Keratinocyte (primary cell): ENCODE measurements around the gene RFTN1. TPM values are rescaled to one million over a fixed set of nuclear protein-coding genes. Genes with fewer than 3 reads are reported as not detected.

Experiments
- DNase-seq: peaks from one replicate; pipeline ENCODE4 v3.0.0-alpha.2; 2011; ENCODE audit warnings: low read depth, missing footprints, low spot score
- FAIRE-seq: peaks from 2 replicates; lab custom pipeline; 2011; peaks lifted over from hg19 to GRCh38; lab: Jason Lieb, UNC
- H2AFZ ChIP-seq: 2 replicates; pipeline ENCODE4 v1.6.0; 2012; ENCODE audit warnings: low read length, control low read depth, inconsistent platforms; ENCODE audit not compliant: control insufficient read depth
- H3K27ac ChIP-seq: 2 replicates; pipeline ENCODE4 v1.5.1; 2011; ENCODE audit warnings: low read length; ENCODE audit not compliant: control insufficient read depth, insufficient read depth
- H3K27me3 ChIP-seq: 3 replicates; pipeline ENCODE4 v1.6.0; 2011; ENCODE audit warnings: low read length; ENCODE audit not compliant: control insufficient read depth, insufficient read depth; ENCODE audit errors: extremely low read depth
- H3K36me3 ChIP-seq, 2 experiments: 2 replicates in 1 of 2; 3 replicates in 1 of 2; pipeline ENCODE4 v1.5.1; 2011; ENCODE audit warnings: low read length in 2 of 2, mild to moderate bottlenecking in 1 of 2; ENCODE audit not compliant: control insufficient read depth in 2 of 2, insufficient read depth in 2 of 2; ENCODE audit errors: extremely low read depth in 1 of 2
- H3K4me1 ChIP-seq: 3 replicates; pipeline ENCODE4 v1.5.1; 2011; ENCODE audit warnings: low read length; ENCODE audit not compliant: control insufficient read depth, insufficient read depth; ENCODE audit errors: extremely low read depth
- H3K4me2 ChIP-seq: 3 replicates; pipeline ENCODE4 v1.6.0; 2011; ENCODE audit warnings: low read depth, low read length; ENCODE audit not compliant: control insufficient read depth, insufficient read depth; ENCODE audit errors: extremely low read depth
- H3K4me3 ChIP-seq, 3 experiments: fragments of 200-600 bp in 1 of 3; sonication (generic) in 1 of 3; 2 replicates in 2 of 3; 3 replicates in 1 of 3; pipeline ENCODE4 v1.5.1; 2011 to 2016; ENCODE audit warnings: low read length in 3 of 3, mild to moderate bottlenecking in 3 of 3, control low read depth in 2 of 3, inconsistent platforms in 1 of 3, low read depth in 1 of 3, mixed read lengths in 1 of 3, mixed run types in 1 of 3, moderate library complexity in 1 of 3; ENCODE audit not compliant: control insufficient read depth in 2 of 3, insufficient read depth in 2 of 3; ENCODE audit errors: extremely low read depth in 1 of 3
- H3K79me2 ChIP-seq: 2 replicates; pipeline ENCODE4 v1.6.0; 2012; ENCODE audit warnings: low read length; ENCODE audit not compliant: control insufficient read depth, insufficient read depth
- H3K9ac ChIP-seq: 3 replicates; pipeline ENCODE4 v1.6.0; 2011; ENCODE audit warnings: low read length; ENCODE audit not compliant: control insufficient read depth, insufficient read depth; ENCODE audit errors: extremely low read depth
- H3K9me1 ChIP-seq: 3 replicates; pipeline ENCODE4 v1.6.0; 2011; ENCODE audit warnings: low read length; ENCODE audit not compliant: control insufficient read depth, insufficient read depth; ENCODE audit errors: extremely low read depth
- H3K9me3 ChIP-seq: 2 replicates; pipeline ENCODE4 v1.5.1; 2012; ENCODE audit warnings: low read depth, low read length; ENCODE audit not compliant: control insufficient read depth
- H4K20me1 ChIP-seq: 3 replicates; pipeline ENCODE4 v1.6.0; 2011; ENCODE audit warnings: low read length; ENCODE audit not compliant: control insufficient read depth, insufficient read depth; ENCODE audit errors: extremely low read depth
- EZH2 ChIP-seq: IDR thresholded peaks from one replicate; pipeline ENCODE4 v1.6.1; 2012; ENCODE audit warnings: inconsistent platforms, mild to moderate bottlenecking, low read length, moderate library complexity
- dilution Hi-C: fragments of 300-500 bp; cut with MboI; formaldehyde crosslinking; loops from one replicate; pipeline ENCODE4 v1.7.0; 2020; ENCODE audit warnings: low sequenced_read_pairs; ENCODE audit not compliant: extremely low pct_ligation_motif_present
- polyA plus RNA-seq, 5 experiments: library from polyadenylated mRNA; depleted of rRNA in 3 of 5; stranded (reverse) in 3 of 5; stranded (forward) in 1 of 5; unstranded in 1 of 5; fragments of >200 nt; gene quantifications; 1 replicate in 1 of 5; 2 replicates in 3 of 5; 3 replicates in 1 of 5; pipeline versions ENCODE4 v1.2.1 to v1.2.3, GENCODE V29; 2011 to 2012; ENCODE audit warnings: missing spikeins in 2 of 5, low read depth in 1 of 5, low replicate concordance in 1 of 5
- TF ChIP-seq, protein P1 (sequence below), 3 experiments: IDR thresholded peaks in 1 of 3; conservative IDR thresholded peaks in 1 of 3; optimal IDR thresholded peaks in 1 of 3; 2 replicates in 2 of 3; 3 replicates in 1 of 3; pipeline versions ENCODE3 to v1.5.1; 2011; ENCODE audit warnings: low read length in 3 of 3, mild to moderate bottlenecking in 3 of 3, moderate library complexity in 2 of 3, control low read depth in 1 of 3, inconsistent platforms in 1 of 3; ENCODE audit not compliant: insufficient read depth in 2 of 3; ENCODE audit errors: extremely low read depth in 1 of 3

The RFTN1 gene
- polyA plus RNA-seq, 1 donor (not counting 4 experiments of a cell fraction or from before 2014, with no cell fraction given) = 18.0 TPM

DNA sequence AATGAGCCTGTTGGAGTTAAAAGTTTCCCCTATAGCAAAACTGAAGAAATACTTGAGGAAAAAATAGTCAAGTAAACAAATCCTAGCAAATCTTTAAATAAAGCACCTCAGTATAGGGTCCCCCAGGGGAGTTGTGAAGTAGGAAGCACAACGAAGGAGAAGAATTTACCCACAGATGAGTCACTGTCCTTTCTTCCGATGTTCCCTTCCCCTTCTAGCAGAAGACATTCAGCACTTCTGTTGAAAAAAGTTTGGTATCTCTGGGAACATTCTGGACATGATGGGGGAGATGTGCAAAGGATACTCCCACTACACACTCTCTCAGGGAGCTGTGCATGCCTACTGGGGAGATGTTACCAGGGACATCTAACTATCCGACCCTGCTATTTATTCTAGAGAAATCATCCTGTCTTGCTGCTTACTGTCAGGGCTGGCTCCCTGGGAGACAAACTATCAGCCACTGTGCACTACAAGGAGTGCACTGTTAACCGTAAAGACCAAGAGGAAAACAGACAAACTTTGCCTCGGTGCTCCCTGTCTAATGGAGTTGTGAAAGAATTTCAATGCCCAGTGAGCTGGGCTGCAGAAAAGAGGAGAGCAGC lies 93.8 kb downstream of the RFTN1 start:
- Histone ChIP-seq H3K79me2 (no peaks in the 10 kb centered on the region), H3K4me1 (peaks cover 10% of the 10 kb centered on the region), H3K27ac (no peak overlapping the region), H3K9me1 (no peaks in the 10 kb centered on the region), H4K20me1 (no peaks in the 10 kb centered on the region), H3K9me3 (no peaks in the 10 kb centered on the region), H3K27me3 (no peaks in the 10 kb centered on the region), H2AFZ (no peak overlapping the region), H3K9ac (no peak overlapping the region), H3K4me2 (no peak overlapping the region), H3K36me3 (no peaks in the 10 kb centered on the region), H3K4me3 (no peak overlapping the region)
- DNase-seq (no peak), FAIRE-seq (peak; percentile 41)
- TF ChIP-seq, protein P1, sequence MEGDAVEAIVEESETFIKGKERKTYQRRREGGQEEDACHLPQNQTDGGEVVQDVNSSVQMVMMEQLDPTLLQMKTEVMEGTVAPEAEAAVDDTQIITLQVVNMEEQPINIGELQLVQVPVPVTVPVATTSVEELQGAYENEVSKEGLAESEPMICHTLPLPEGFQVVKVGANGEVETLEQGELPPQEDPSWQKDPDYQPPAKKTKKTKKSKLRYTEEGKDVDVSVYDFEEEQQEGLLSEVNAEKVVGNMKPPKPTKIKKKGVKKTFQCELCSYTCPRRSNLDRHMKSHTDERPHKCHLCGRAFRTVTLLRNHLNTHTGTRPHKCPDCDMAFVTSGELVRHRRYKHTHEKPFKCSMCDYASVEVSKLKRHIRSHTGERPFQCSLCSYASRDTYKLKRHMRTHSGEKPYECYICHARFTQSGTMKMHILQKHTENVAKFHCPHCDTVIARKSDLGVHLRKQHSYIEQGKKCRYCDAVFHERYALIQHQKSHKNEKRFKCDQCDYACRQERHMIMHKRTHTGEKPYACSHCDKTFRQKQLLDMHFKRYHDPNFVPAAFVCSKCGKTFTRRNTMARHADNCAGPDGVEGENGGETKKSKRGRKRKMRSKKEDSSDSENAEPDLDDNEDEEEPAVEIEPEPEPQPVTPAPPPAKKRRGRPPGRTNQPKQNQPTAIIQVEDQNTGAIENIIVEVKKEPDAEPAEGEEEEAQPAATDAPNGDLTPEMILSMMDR (optimal IDR thresholded peaks at IDR 0.05 in 1 of 3, IDR thresholded peaks at IDR 0.05 in 1 of 3, conservative IDR thresholded peaks at IDR 0.05 in 1 of 3; ENCODE audit: extremely low read depth in 1 of 3, insufficient read depth in 2 of 3, low read length in 3 of 3) = no peak
- no peak for TF ChIP-seq EZH2
- dilution Hi-C loops = no loop called here

DNA sequence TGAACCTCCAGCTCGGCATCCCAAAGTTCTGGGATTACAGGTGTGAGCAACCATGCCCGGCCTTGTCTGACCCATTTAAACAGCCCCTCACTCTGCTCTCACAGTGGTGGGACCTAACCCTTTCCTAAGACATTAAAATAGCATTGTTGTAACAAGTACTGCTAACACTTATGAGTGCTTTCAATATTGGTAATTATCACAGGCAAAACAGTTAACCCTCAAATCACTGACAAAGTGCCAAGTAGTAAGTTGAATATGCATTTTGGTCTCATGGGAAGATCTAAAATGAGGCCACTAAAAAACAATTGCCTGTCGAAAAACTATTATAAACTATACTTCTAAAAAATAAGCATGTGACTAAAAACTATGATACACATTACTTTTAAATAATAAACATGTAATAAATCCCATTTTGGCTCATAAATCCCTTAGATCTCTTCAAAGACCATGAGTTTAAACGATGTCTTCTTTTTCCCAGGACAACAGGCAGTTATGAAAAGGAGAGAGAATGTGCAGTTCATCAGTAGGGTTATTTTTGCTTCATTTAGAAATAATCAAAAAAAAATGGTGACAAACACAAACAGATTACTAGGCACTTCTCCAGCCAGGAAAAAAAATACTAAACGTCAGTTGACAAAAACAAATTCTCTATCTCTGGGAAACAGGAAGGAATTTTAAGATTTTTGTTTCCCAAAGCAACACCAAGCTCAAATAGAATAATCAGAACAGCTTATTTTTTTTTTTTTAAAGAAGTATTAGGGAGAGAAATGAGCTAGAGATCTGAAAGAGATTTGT lies 95.4 kb downstream of the RFTN1 start:
- H2AFZ ChIP-seq = no peak overlapping the region
- H3K9me3 ChIP-seq = no peaks in the 10 kb centered on the region
- H3K4me1 ChIP-seq = peaks cover 2% of the 10 kb centered on the region
- H4K20me1 ChIP-seq = no peaks in the 10 kb centered on the region
- no peak overlapping the region for H3K27ac ChIP-seq
- no peak overlapping the region for H3K4me2 ChIP-seq
- H3K4me3 ChIP-seq = no peak overlapping the region
- no peaks in the 10 kb centered on the region for H3K9me1 ChIP-seq
- DNase-seq (no peak), FAIRE-seq (no peak)
- TF ChIP-seq, protein P1 (optimal IDR thresholded peaks at IDR 0.05 in 1 of 3, IDR thresholded peaks at IDR 0.05 in 1 of 3, conservative IDR thresholded peaks at IDR 0.05 in 1 of 3; ENCODE audit: extremely low read depth in 1 of 3, insufficient read depth in 2 of 3, low read length in 3 of 3) = no peak
- TF ChIP-seq EZH2 = no peak
- H3K36me3 ChIP-seq = no peaks in the 10 kb centered on the region
- no peaks in the 10 kb centered on the region for H3K79me2 ChIP-seq
- no peaks in the 10 kb centered on the region for H3K27me3 ChIP-seq
- H3K9ac ChIP-seq = no peak overlapping the region
- dilution Hi-C loops = no loop called here
